ENCODE results near the gene PROC.
"Not testable (repeated sequence)": the region's sequence is repeated elsewhere in the genome, so short reads cannot be mapped to it uniquely, and the experiment has no call there.

PROC gene

DNA sequence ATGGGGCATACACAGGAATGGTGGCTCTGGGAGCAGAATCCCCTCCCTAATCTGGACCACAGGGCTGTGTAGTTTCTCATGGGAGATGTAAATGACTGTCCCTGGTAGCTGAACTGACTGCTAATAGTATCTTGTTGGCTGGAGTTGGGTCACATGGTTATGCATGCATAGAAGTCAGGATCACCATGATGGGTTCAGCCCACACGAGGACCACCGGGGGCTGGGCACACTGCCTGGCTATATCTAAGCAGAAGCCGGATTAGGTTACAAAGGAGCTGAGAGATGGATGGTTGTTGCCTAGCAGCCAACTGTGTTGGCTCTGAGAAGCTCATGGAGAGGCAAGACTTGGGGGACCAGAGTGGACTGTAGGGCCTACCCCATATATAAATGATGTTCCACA lies 23.7 kb upstream of the PROC start:
- no peak for DNase-seq (ENCODE audit: low read depth in 2 of 2)

DNA sequence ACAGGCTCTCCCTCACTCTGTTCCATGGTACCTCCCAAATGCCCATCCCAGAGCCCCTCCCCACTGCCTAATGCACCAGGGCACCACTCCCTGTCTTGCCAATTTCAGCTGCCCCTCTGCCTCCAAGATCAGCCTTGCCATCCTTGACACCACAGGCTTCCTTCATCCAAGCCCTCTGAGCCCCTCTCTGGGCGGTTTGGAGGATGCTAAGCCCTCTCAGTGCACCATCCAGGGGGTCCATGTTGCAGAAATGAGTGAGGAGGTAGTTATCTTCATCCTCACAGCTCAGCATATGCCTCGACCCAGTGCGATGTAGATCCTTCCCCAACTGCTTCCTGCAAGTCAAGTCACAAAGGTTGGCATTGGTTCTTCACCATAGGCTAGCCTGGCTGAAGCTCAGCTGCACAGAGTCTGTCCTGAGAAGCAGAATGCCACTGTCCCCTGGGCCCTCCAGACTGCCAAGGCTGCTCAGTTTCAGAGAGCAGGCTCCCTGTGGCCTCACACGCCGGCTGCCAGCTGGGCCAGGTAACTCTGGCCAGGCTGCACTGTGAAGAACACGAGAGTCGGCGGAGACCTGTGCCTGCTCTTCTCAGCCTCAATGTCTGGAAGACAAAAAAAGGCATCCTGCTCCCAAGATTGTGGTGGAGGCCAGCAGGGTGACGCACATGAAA lies 20.5 kb upstream of the PROC start:
- no peak for DNase-seq (ENCODE audit: low read depth in 2 of 2)

- no peak for DNase-seq (ENCODE audit: low read depth in 2 of 2)
These were observed 20.0 kb upstream of the PROC start for GRCh38 chr2:127398239-127398590.

GRCh38 chr2:127400533-127400896 lies 17.7 kb upstream of the PROC start:
- DNase-seq (ENCODE audit: low read depth in 2 of 2): no peak

DNA sequence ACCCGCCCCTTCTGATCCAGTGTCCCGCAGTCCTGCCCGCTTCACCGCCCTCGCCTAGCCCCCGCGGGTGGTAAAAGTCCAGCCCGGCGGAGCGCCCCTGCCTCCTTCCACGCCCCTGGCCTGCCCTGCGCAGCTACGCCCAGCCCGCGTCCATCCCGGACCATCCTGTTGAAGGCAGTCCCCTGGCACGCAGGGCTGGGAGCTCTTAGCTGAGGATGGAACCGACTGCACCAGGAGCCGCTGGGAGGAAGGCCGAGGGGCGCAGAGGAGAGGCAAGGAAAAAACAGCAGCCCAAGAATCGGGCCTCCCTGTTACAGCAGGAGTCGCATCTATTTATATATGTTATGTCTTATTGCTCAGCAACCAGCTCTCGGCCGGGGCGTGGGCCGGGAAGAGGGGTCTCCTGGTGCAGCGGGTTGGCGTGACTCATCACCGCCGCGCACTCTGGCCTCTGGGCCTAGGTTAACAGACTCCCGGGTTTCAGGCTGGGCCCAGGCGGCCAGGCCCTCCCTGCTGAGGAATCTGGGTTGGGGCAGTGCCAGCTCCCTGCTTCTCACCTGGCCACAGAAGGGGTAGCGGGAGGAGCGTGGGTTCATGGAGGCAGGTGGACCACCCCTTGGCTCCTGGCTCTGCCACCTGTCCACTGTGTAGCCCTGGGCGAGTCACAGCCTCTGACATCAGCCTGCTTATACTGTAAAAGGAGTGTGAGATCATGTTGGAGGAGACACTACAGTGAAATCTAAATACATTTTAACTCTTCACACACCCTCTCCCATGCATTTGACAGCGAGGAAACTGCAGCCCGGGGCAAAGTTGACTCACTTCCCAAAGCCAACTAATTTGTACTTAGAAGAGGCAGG lies 17.1 kb upstream of the PROC start:
- DNase-seq (ENCODE audit: low read depth in 2 of 2): no peak

GRCh38 chr2:127401757-127402695 lies 16.2 kb upstream of the PROC start:
- no peak for DNase-seq (ENCODE audit: low read depth in 2 of 2)

DNA sequence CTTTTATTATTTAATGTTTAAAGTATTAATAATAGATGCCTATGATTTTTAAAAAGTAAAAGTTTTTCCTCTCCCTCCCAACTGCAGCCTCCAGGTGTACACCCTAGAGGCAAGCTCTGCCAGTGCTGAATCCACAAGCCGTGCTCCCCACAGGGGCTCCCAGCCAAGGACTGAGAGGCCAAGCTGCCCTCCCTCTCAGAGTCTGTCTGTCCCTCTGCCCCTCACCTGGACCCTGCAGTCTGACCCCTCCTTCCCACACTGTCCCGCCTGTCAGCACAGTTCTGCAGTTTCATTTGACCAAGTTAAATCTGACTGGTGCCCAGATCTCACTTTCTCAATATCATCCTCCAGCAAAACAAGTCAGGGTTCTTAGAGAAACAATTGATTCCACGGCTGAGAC lies 14.8 kb upstream of the PROC start:
- DNase-seq (ENCODE audit: low read depth in 2 of 2): no peak

DNA sequence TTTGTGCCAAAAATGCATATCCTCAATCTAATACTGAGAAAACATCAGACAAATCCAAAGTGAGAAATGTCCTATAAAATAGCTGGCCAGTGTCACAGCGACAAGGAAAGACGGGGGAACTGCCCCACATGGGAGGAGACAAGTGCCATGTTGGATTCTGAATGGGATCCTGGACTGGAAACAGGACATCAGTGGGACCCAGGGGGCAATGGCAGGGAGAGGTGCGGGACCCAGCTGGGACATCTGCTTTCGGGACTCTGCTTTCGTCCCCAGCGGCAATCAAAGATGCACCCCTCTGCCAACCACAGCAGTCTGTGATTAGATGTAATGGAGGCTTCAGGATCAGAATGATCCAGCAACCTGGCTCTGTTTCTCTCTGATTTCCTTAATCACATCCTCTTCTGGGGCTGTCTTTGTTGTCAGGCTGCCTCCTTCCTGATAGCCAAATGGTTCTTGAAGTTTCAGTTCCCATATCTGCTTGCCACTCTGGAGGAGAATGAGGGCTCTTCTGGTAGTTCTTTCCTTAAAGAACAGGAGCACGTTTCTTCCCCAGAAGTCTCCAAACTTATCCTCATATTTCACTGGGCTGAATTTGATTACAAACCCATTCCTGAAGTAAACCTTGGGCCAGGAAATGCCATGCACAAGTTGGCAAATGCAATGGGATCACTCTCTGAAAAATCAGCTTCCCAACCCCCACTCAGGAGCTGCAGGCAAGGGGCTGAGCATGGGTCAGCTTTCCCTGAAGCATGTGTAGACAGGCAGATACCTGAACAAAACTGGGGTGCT lies 13.6 kb upstream of the PROC start:
- DNase-seq (ENCODE audit: low read depth in 2 of 2): no peak

GRCh38 chr2:127405255-127405610 lies 13.0 kb upstream of the PROC start:
- no peak for DNase-seq (ENCODE audit: low read depth in 2 of 2)

DNA sequence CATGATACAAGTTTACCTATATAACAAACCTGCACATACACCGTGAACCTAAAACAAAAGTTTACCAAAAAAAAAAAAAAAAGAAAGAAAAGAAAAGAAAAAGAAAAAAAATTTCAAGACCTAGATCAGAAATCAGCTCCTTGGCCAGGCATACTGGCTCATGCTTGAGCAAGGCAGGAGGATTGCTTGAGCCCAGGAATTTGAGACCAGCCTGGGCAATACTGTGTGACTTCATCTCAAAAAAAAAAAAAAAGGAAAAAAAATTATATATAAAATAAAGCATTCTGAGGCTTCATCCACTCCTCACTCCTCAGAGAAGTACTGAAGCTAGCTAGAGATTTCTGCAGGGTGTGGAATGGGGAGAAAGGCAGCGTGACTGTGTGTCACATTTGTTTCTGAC lies 11.8 kb upstream of the PROC start:
- DNase-seq (ENCODE audit: low read depth in 2 of 2): no peak

DNA sequence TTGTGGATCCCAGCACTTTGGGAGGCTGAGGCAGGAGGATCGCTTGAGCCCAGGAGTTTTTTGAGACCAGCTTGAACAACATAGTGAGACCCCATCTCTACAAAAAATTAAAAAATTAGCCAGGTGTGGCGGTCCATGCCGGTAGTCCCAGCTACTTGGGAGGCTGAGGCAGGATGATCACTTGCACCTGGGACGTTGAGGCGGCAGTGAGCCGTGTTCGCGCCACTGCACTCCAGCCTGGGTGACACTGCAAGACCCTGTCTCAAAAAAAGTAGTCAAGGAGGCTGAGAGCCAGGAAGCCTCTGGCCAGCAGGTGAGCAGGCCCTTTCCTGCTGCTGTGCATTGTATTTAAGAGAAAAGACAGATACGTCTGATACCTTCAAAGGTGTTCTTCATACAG lies 11.1 kb upstream of the PROC start:
- no peak for DNase-seq (ENCODE audit: low read depth in 2 of 2)

DNA sequence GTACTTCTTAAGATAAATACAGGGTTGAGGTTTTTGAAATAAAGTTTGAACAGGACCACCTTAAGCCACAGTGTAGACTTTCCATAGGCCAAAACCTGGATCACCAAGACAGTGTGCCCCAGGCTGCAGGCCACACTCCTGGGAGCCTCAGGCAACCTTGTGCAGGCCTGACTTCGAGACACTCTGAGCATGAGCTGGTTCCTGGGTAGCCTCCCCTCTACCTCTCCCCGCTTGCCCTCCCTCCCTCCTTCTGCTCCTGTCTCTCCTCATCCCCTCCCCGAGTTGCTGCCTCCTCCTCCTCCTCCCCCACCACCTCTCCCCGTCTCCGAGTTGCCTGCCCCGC lies 10.6 kb upstream of the PROC start:
- DNase-seq (ENCODE audit: low read depth in 2 of 2): no peak

GRCh38 chr2:127408004-127408806 lies 10.0 kb upstream of the PROC start:
- DNase-seq (ENCODE audit: low read depth in 2 of 2): peak; percentile 85 to 87

DNA sequence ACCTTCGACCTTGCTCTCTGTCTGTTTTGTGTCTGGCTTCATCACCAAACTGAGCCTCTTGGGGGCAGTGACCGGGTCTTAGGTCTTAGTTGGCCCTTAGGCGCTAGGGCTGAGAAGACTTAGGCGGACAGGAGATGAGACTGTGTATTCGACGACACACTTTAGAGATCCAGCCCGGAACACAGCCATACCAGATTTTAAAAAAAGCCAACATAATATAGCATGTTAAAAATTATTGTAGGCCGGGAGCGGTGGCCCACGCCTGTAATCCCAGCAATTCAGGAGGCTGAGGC lies 9.5 kb upstream of the PROC start:
- no peak for DNase-seq (ENCODE audit: low read depth in 2 of 2)

DNA sequence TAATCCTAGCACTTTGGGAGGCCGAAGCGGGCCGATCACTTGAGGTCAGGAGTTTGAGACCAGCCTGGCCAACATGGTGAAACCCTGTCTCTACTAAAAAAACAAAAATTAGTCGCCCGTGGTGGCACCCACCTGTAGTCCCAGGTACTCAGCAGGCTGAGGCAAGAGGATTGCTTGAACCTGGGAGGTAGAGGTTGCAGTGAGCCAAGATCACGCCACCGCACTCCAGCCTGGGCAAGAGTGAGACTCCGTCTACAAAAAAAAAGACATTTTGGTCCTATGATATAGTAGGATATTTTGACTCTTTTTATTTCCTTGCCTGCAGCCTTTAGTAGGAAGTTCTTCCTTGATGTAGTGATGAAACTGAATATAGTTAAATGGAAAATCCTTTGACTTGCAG lies 8.5 kb upstream of the PROC start:
- DNase-seq (ENCODE audit: low read depth in 2 of 2): not testable (repeated sequence)

DNA sequence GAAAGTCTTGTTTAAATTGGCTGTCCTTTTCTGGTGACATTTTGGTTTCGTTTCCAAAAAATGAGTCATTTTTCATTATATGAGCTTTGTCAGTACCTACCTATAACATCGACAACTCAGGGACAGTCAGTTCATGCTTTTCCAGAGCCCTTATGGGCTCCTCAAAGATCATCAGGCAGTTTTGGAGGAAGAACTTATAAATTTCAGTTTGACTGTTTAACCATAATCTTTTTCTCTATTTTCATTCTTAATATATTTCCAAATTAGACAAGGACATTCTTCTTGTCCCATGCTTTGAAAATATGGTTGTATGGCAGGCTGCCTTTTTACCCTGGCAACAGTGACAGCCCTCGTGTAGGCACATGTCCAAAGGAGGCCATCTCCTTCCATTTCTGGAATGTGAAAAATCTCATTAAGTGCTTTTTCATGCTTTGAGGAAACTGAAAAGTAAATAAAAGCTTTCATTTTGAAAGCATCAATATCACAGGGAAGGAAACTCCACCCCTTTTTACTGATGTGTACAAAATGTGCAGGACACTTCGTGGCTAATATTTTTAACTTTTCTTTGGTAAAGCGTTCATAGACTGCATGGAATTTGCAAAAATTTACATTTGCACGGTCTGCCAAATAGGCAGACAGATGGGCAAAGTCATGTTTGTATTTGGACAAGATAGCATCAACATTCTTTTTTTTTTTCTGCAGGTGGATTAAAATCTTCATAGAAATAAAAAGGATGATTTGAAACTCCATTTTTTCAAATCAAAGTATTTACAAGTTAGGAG lies 7.2 kb upstream of the PROC start:
- DNase-seq (ENCODE audit: low read depth in 2 of 2): no peak

GRCh38 chr2:127411653-127412369 lies 6.4 kb upstream of the PROC start:
- no peak for DNase-seq (ENCODE audit: low read depth in 2 of 2)

DNA sequence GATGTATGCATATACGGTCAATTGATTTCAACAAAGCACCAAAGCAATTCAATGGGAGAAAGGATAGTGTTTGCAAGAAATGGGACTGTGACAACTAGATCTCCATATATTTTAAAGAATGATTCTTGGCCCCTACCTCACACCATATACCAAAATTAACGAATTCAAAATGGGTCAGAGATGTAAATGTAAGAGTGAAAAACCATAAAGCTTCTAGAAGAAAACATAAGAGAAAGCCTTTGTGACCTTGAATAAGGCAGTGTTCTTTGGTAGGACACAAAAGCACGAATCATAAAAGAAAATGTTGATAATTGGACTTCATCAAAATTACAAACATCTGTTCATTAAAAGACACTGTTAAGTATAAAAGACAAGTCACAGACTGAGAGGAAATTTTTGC lies 5.0 kb upstream of the PROC start:
- no peak for DNase-seq (ENCODE audit: low read depth in 2 of 2)

DNA sequence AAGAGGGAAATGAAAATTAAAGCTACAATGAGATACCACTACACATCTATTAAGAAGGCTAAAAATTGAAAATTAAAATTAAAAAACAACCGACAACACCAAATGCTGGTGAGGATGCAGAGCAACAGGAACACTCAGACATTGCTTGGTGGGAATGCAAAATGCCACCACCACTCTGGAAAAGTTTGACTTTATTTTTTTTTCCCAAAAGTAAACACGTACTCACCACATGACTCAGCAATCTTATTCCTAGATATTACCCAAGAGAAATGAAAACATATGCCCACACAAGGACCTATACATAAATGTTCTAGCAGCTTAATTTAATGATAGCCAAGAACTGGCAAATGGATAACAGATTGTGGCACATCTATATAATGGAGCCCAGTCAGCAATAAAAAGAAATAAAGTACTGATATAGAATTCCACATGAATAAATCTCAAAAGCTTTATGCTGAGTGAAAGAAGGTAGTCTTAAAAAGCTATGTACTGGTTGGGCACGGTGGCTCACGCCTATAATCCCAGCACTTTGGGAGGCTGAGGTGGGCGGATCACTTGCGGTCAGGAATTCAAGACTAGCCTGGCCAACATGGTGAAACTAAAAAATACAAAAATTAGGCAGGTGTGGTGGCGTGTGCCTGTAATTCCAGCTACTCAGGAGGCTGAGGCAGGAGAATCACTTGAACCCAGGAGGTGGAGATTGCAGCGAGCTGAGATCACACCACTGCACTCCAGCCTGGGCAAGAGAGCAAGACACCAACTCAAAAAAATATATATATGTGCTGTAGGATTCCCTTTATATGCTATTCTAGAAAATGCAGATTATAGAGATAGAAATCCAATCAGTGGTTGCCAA lies 4.2 kb upstream of the PROC start:
- DNase-seq (ENCODE audit: low read depth in 2 of 2): no peak
